Testis (tissue), 3 donors: ENCODE data around the gene COX10. TPM values are rescaled to one million over a fixed set of nuclear protein-coding genes. Genes with fewer than 3 reads are reported as not detected.

Source experiments
- DNase-seq: peaks from one replicate; pipeline ENCODE4 v3.0.0-alpha.2; 2019
- H3K27ac ChIP-seq, 2 donors: fragments of 200-600 bp; sonication (generic); one replicate each; pipeline ENCODE4 v1.5.1; 2019
- H3K27me3 ChIP-seq: fragments of 200-600 bp; sonication (generic); one replicate; pipeline ENCODE4 v1.5.1; 2019
- H3K36me3 ChIP-seq: fragments of 200-600 bp; sonication (generic); one replicate; pipeline ENCODE4 v1.5.1; 2017; ENCODE audit warnings: low read depth; ENCODE audit errors: missing control alignments
- H3K4me1 ChIP-seq: fragments of 200-600 bp; sonication (generic); one replicate; pipeline ENCODE4 v1.5.1; 2019
- H3K4me3 ChIP-seq, 2 donors: fragments of 200-600 bp; sonication (generic); one replicate each; pipeline ENCODE4 v1.5.1; 2017 to 2019
- H3K9me3 ChIP-seq: fragments of 200-600 bp; sonication (generic); one replicate; pipeline ENCODE4 v1.5.1; 2017
- POLR2A ChIP-seq: fragments of 450-650 bp; IDR thresholded peaks from one replicate; pipeline ENCODE4 v1.6.1; 2017; ENCODE audit warnings: antibody characterized with exemption, mild to moderate bottlenecking, moderate library complexity
- WGBS, 2 donors: methylation state at CpG; one replicate each; pipeline ENCODE4 v1.1.5; 2018; 5-methylcytosine and 5-hydroxymethylcytosine counted together
- intact Hi-C: fragments of 100-400 bp; cut with DNase I; formaldehyde crosslinking; loops from one replicate; pipeline ENCODE4 v1.15.1; 2023; ENCODE audit warnings: low total_unique reads
- polyA plus RNA-seq: library from polyadenylated mRNA; stranded (reverse); fragments of 350-450 nt; fragmentation: Illumina TruSeq; extraction: RNeasy Lipid Tissue Mini Kit (QIAGEN cat#74804); gene quantifications from one replicate; pipeline ENCODE4 v1.2.3, GENCODE V29; 2014; ENCODE audit warnings: low read depth, low replicate concordance; ENCODE audit not compliant: insufficient read depth
- total RNA-seq, 2 donors: library from RNA; depleted of rRNA; stranded (reverse); fragments of >200 nt; gene quantifications; one replicate each; pipeline ENCODE4 v1.2.3, GENCODE V29; 2016
- TF ChIP-seq, protein P1 (sequence below), 3 experiments: fragments of 450-650 bp in 2 of 3; fragments of 200-600 bp in 1 of 3; sonication (generic) in 1 of 3; IDR thresholded peaks; one replicate each; pipeline ENCODE4 v1.5.1; 2016 to 2019; ENCODE audit warnings: antibody characterized with exemption in 3 of 3, mild to moderate bottlenecking in 2 of 3, moderate library complexity in 1 of 3

The COX10 gene
- total and polyA plus RNA-seq, 3 donors from 2014 or later: 44.9 to 51.0 (median 50.6) TPM

DNA sequence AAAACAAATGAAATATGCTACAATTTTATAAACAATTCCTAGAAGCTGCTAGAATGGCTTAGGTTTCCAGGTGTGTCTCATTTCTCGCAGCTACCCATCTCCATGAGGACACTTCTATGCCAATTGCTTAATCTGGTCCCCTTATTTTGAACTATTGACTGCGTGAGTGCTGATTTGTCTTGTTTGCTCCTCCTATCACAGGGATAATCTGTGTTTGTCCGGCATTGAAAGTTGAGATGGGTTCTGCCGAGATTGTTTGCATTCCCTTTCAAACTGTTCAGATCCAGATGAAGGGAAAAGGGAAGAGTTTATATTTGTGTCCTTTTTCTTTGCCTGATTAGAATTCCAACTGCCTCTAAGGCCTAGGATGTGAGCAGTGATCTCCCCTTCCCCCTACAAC, 21.7 kb upstream of the COX10 start:
- intact Hi-C loops: no loop called here
- 91 to 92% methylated on average over 4 of the region's 4 CpGs for WGBS, 2 donors
- no peak for DNase-seq

DNA sequence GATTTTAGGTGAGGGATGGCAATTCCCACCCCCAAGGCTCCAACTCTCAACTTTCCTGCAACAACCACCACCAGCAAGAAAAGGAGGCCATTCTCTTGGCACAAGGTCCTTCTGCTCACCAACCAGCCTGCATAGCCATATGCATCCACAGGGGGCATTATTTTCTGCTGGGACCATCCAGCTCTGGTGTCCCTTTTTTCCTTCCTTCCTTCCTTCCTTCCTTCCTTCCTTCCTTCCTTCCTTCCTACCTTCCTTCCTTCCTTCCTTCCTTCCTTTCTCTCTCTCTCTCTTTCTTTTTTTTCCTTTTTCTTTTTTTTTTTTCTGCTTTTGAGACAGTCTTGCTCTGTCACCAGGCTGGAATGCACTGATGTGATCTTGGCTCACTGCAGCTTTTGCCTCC, 21.1 kb upstream of the COX10 start:
- intact Hi-C loops: no loop called here
- Histone ChIP-seq H3K27ac (no peak overlapping the region), H3K9me3 (no peaks in the 10 kb centered on the region), H3K4me3 (no peak overlapping the region), H3K36me3 (no peaks in the 10 kb centered on the region), H3K27me3 (no peaks in the 10 kb centered on the region), H3K4me1 (no peaks in the 10 kb centered on the region)
- TF ChIP-seq, protein P1, sequence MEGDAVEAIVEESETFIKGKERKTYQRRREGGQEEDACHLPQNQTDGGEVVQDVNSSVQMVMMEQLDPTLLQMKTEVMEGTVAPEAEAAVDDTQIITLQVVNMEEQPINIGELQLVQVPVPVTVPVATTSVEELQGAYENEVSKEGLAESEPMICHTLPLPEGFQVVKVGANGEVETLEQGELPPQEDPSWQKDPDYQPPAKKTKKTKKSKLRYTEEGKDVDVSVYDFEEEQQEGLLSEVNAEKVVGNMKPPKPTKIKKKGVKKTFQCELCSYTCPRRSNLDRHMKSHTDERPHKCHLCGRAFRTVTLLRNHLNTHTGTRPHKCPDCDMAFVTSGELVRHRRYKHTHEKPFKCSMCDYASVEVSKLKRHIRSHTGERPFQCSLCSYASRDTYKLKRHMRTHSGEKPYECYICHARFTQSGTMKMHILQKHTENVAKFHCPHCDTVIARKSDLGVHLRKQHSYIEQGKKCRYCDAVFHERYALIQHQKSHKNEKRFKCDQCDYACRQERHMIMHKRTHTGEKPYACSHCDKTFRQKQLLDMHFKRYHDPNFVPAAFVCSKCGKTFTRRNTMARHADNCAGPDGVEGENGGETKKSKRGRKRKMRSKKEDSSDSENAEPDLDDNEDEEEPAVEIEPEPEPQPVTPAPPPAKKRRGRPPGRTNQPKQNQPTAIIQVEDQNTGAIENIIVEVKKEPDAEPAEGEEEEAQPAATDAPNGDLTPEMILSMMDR (IDR thresholded peaks at IDR 0.05): peak in 1 of 3 experiments; percentile 26
- no peak for TF ChIP-seq POLR2A
- no peak for DNase-seq

More for the DNA sequence above, 21.7 kb upstream of the COX10 start:
- H3K36me3 ChIP-seq: no peaks in the 10 kb centered on the region
- no peaks in the 10 kb centered on the region for H3K9me3 ChIP-seq
- no peak overlapping the region for H3K4me3 ChIP-seq
- H3K27me3 ChIP-seq: no peaks in the 10 kb centered on the region
- no peaks in the 10 kb centered on the region for H3K4me1 ChIP-seq
- no peak overlapping the region for H3K27ac ChIP-seq
- no peak for TF ChIP-seq POLR2A
- TF ChIP-seq, protein P1 (IDR thresholded peaks at IDR 0.05): no peak

DNA sequence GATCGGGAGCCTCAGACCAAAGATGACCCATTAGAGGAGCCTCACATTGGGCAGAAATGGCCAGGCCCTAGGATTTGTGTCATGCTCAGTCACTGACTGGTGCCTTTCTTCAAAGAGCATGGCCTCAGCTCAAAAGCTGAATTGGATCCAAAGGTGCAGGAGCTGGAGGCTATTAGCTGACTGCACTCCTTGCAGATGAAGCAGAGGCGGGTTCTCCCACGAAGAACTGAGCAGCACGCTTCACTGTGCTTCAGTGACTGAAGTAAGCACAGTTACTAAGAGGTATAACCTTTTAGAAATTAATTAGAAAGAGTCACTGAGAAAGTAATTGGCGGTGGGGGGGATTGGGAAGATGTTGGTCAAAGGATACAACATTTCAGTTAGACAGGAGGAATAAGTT, 18.7 kb upstream of the COX10 start:
- no peaks in the 10 kb centered on the region for H3K9me3 ChIP-seq
- no peak overlapping the region for H3K4me3 ChIP-seq
- no peaks in the 10 kb centered on the region for H3K36me3 ChIP-seq
- H3K27me3 ChIP-seq: no peaks in the 10 kb centered on the region
- TF ChIP-seq, protein P1 (IDR thresholded peaks at IDR 0.05): no peak
- no peak for TF ChIP-seq POLR2A
- intact Hi-C loops: no loop called here
- no peak for DNase-seq
- WGBS, 2 donors: 90 to 96% methylated on average over 5 of the region's 5 CpGs
- no peak overlapping the region for H3K27ac ChIP-seq
- no peaks in the 10 kb centered on the region for H3K4me1 ChIP-seq

DNA sequence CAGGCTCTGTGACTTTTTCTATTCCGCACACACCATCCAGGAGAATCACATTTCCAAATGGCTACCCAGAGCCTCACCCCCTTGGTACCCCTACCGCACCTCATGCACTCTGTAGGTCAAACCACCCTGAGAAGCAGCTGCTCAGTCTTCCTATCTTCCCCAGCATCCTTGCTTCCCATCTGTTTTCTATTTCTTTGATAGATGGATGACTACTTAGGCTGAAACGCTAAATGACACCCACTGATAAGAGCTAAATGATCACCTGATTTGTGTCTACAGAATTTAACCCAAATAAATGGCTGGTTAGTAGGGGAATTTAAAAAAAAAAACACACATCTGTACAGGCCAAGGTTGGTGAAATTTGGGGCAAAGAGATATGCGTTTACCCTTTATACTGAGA, 17.6 kb upstream of the COX10 start:
- Histone ChIP-seq H3K36me3 (no peaks in the 10 kb centered on the region), H3K27me3 (no peaks in the 10 kb centered on the region), H3K4me1 (no peaks in the 10 kb centered on the region), H3K9me3 (no peaks in the 10 kb centered on the region), H3K4me3 (no peak overlapping the region), H3K27ac (no peak overlapping the region)
- no peak for DNase-seq
- 84 to 86% methylated on average over 4 of the region's 4 CpGs for WGBS, 2 donors
- intact Hi-C loops: no loop called here
- no peak for TF ChIP-seq POLR2A
- TF ChIP-seq, protein P1 (IDR thresholded peaks at IDR 0.05): no peak

DNA sequence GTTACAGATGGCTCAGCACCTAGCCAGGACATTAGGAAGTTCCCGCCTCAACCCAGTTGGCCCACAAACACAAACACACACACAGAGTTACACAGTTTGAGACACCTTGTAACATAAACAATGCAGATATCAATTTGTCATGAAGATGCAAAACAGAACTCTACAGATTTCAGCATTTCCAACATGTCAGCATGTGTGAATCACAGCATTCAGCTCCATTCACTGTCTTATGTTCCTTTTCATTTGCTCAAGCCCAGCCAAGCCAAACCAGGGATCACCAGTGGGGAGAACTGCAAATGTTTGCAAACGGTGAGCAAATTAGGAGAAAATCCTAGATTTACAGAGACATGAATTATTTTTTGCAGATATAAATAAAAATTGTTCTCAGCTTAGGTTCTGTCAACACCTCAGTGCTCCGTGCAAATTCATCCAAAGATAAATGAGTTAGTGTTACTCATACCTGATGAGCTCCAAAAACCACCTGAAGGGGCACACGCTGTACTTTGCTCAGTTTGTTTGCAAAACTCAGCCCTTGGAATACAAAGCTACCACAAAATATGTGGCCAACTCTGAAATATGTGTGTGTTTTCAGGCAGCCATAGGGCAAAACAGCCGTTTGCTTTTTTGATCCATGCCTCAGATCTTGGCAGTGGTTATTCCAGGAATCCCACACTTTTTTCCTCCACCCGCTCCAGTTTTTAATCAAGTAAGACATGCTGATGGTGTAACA, 16.3 kb upstream of the COX10 start:
- Histone ChIP-seq H3K27ac (no peak overlapping the region), H3K4me3 (no peak overlapping the region), H3K36me3 (no peaks in the 10 kb centered on the region), H3K27me3 (no peaks in the 10 kb centered on the region), H3K9me3 (no peaks in the 10 kb centered on the region), H3K4me1 (no peaks in the 10 kb centered on the region)
- DNase-seq: no peak
- intact Hi-C loops: no loop called here
- WGBS, 2 donors: 74 to 83% methylated on average over 6 of the region's 6 CpGs
- TF ChIP-seq, protein P1 (IDR thresholded peaks at IDR 0.05): no peak
- no peak for TF ChIP-seq POLR2A
